Measurements from ENCODE around the gene ADAMTS17.

ADAMTS17 gene

DNA sequence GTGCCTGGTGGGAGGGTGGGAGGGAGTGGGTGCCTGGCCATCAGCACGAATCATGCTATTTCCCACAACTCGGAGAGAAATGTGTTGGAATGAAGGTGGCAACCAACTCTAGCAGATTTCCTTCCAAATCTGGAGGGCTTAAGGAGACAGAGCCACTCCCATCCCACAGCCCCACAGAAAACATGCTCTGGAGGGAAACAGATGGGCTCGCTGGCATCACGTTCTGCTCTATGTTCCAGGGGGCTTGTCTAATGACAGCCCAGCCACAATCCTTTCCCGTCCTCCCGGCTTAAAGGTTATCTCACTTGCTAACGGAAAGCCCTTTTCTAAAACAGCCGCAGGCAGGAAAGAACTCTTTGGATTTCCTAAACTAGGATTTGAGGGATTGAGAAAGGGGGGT, 65.3 kb downstream of the ADAMTS17 start:
- DNase-seq (ENCODE audit: low read depth) = no peak

DNA sequence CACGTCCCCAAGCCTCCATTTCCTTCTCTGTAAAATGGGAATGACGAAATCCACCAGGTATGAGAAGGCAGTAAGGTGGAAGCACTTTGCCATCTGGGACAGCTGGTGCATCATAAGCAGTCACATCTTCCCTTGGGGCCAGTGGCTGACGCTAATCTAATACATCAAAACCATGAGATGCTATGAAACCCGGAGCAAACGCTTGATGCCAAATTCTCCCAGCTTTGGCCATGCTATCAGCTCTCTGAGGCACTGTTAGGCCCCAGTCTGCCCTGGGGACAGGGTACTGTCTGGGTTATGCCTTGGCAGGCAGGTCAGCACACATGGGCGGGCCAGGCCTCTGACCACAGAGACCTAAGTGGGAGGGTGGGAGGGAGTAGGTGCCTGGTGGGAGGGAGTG, 66.1 kb downstream of the ADAMTS17 start:
- DNase-seq (ENCODE audit: low read depth) = no peak

DNA sequence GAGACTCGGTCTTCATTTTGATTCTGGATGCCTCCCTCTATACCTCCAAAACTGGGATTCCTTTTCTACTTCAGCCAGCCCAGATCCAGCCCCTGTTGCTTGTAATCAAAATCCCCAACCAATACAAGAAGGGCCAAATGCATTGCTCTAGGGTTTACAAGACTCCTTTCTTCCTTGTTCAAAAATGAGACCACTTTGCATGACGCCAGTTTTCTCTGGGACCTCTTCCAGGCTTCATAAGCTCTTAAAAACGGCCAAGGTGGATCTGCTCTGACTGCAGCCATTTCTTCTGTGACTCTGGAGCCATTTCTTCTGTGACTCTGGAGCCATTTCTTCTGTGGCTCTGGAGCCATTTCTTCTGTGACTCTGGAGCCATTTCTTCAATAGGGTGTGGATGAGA, 71.9 kb downstream of the ADAMTS17 start:
- DNase-seq (ENCODE audit: low read depth) = no peak

DNA sequence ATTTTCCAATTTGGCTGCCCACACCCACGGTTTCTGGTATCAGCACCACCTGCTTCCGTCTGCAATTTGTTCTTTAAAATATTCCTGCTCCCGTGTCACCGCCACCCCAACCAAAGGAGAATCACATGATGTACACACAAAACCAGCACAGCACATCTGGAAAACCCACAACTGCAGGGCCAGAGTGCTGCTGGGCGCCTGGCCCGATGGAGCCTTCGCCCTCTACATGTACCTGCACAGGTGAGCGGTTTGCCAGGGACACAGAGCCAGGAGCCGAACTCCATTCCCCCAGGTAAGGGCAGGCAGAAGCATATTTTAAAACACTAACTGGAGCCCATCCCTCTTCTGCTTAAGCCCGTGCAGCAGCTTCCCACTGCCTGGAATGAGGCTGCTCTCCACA, 75.6 kb downstream of the ADAMTS17 start:
- no peak for DNase-seq (ENCODE audit: low read depth)

DNA sequence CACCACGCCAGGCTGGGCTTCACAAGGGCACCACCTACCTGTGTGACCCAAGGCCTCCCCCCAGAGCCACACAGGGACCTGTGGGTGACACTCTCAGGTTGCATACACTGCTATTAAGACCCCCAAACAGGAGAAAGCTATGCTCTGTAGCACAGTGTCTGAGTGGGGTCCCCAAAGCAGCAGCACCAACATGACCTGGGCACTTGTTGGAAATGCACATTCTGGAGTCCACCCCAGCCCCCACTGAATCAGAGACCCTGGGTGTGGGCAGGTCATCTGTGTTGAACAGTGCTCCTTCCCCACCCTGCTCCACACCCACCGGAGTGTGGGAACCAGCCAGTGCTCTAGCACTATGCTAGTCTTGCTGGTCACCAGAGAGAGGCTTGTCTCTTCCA, 76.1 kb downstream of the ADAMTS17 start:
- DNase-seq (ENCODE audit: low read depth) = no peak

DNA sequence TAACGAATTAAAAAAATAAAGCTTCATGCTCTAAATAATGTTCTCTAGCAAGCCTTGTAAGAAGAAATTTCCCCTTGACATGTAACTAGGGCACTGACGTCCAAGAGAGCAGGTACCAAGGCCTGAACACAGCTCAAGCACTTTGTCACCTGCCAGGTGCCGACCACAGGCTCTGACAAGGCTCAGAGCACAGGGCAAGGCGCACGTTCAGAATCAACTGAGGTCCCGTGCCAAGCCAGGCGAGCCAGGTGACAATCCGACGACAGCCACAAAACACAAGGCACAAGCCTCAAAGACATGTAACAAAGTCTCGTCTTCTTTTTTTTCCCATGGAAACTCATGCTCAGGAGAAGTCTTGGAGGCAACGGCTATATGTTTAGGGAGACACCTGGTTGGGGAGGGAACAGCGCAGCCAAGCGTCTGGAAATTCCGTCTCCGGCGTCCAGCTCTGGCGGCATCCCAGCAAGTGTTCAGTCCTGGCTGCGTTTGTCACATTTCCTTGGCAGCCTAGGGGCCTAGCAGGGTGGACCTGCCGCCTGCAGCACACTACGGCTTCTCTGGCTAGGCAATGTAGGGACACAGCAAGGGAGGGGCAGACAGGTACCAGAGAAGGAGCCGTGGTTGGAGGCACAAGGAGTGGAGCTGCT, 76.7 kb downstream of the ADAMTS17 start:
- no peak for DNase-seq (ENCODE audit: low read depth)

DNA sequence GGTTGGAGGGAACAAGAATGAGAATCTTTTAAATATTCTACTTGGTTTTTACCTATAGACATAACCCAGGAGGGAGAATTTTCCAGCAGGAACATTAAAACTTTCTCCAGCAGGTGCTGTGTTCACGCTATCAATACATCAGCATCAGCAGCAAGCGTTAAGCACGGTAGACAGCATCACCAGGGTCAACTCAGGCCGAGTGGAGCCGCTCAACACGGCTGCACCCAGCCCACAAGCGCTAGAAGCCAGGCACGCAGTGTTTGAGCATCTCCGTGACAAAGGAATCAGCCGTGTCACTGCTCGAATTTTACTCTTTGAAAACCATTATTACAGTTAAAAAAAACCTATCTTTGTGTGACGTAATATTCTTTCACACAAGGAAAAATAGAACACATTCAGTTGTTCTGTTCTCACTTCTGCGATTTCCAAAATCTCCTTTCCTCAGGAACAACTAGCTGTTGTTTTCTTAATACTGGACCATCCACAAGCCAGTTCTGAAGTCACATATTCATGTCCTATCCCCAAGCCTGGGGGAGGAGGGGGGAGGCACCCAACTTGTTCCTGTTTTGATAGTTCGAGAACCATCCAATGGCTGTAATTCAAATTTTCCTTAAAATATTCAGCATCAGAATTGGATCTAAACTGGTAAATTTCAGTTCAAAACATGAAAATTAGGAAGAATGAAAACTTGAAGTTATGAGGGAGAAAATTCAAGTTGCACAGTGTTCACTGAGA, 77.9 kb downstream of the ADAMTS17 start:
- DNase-seq (ENCODE audit: low read depth) = no peak

DNA sequence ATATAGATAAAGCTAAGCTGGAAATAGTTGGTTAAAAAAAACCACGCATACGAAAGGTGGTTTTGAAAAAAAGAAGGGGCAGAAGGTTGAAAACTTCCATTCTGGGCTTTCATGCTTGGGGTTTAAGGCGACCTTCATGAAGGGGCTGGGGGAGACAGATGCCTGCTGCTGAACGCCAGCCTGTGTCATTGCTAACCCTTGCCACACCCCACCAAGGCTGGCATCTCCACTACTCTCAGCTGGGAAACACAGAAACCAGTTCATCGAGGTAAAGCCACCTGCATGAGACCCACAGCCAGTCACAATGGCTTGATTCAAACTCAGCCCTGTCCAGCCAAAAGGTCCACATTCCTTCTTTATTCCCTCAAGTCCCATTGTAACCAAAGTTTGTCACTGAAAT, 78.7 kb downstream of the ADAMTS17 start:
- no peak for DNase-seq (ENCODE audit: low read depth)

DNA sequence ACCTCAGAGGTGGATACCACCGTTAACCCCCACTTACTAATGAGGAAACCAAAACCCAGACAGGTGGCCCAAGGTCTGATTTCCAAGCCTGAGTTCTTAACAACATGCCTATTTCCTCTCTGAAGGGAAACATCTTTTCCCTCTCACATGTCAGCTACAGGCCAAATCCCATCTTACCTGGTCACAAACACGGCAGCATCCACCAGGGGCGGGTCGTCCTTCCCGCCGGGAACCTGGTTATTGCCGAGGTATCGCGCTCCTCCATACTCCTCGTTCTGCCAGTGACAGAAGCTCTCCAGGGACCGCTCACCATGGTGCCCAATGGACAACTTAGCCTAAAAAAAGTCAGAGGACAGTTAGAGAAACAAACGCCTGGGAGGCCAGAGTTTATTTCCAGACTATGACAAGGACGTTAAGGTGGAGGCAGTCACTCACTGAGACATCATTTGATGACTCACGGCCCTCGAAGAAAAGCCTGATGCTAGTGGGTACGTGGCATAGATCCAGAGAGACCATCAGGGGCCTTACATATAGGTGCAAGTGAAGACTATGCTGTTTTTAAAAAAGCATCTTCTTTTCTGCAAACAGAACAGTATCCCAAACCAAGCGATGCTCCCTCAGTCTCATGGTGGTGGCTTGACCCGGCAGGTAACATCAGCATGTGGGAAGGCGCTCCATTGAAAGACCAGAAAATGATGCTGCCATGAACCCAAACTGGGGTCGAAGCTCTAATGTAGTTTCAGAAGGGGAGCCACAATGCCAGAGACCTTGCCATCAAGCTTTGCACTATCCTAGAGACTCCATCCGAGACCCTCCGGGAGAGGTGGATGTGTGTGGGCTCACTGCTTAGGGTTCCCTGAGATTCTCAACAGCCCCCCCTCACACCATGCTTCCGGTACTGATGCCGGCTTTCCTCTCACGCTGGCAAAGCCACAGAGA, 80.2 kb downstream of the ADAMTS17 start:
- no peak for DNase-seq (ENCODE audit: low read depth)

DNA sequence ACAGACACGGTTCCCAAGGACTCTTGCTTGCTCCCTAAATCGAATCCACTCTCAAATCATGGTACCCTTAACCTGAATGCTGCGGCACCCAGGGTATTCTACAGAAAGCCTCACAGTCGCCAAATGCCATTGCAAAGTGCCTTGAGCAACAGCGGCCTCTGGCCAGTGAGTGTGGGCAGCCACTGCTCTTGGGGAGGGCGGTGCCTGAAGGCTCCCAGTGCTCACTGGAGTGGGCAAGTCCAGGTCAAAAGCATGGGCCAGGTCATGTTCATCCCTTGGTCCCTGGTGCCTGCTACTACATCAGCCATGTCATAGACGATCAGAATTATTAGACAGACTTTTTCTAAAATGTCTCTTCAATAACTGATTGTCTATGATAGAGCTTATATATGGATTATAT, 82.5 kb downstream of the ADAMTS17 start:
- no peak for DNase-seq (ENCODE audit: low read depth)

DNA sequence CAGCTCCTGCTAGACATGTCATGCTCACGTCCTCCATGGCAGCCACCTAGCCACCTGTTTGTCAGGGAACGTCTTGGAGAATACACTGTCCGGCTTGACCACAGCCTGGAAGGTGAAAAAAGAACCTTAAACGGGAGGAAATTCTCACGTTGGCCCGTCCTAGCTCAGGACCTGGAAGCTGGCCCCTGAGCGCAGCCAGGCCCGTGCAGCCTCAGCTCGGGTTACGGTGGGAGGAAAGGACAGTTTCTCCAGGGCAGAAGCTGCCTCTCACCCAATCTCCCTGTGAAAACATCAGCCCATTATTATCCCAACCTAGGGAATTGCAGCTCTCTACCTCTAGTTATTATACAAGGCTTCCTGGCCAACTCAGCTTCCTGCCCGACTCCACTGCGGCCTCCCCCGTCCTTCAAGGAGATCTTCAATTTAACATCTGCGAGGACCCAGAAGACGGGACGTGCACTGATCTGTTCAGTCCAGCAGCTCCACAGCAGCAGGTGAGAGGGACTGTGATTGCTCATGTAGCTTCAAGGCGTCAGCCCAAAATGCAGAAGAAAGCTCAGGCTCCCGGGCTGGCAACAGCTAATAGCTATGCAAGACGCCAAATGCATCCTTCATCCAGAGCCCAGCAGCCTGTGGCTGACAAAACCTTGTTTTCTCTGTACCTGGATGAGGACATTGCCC, 84.7 kb downstream of the ADAMTS17 start:
- no peak for DNase-seq (ENCODE audit: low read depth)

DNA sequence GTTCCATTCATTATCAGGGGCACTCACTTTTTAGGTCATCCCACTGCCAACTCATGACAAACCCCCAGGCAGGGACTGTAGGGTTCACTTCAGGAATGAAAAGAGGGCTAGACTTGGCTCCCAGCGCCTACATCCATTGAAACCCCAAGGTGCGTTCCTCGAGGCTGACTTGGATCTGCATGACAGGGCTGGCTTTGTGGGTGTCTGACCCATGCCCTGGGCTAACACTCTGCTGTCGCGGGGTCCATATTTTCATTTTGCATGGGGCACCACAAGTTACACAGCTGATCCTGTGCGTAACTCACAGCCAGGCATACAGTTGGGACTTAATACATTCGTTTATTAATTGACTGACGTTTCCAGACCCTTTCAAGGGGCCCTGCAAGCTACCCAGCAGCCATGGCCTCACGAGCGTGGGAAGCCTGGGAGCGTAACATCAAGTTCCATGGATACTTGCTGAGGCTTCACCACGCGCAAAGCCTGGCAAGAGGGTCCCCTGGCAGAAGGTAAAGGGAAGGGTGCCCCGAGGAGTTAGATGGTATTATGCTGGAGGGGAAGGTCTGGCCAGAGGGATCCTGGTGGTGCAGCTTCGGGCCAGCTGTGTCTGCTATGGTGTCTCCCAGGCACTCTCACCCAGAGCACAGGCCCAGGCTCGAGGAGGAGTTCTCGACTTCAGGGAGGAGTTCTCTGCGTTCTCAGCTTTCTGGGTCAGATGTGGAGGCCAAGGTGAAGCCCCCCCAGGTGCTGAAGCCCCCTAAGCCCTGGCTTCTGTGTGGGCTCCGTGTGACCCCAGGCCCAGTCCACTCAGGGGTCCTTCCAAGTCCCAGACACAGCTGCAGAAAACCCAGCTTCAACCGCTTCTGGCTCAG, 85.4 kb downstream of the ADAMTS17 start:
- DNase-seq (ENCODE audit: low read depth) = no peak

DNA sequence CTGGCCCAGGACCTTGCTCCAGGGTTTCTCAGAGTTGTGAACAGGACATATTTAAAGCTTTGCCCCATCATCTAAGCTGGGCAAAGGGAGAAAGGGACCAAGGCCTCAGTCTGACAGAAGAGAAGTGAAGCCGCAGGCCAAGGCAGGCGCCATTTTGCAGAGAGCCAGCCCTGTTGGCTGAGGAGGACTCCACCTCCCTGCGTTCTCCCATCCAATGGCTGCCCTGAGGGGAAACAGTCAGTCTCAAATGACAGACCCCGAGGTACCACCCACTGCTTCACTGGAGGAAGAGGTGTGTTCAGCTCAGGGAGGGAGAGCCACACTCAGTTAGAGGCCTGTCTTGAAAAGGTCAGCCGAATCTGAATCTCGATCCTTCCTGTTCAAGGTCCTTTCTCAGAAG, 86.1 kb downstream of the ADAMTS17 start:
- DNase-seq (ENCODE audit: low read depth) = no peak

DNA sequence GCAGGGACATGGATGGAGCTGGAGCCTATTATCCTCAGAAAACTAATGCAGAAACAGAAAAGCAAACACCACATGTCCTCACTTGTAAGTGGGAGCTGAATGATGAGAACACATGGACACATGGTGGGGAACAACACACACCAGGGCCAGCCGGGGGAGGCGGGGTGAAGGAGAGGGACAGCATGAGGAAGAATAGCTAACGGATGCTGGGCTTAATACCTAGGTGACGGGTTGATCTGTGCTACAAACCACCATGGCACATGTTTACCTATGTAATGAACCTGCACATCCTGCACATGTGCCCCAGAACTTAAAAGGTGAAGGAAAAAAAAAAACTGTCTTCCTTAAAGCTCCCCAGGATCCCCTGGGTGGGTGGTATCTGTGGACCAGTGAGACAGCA, 87.1 kb downstream of the ADAMTS17 start:
- DNase-seq (ENCODE audit: low read depth) = no peak

DNA sequence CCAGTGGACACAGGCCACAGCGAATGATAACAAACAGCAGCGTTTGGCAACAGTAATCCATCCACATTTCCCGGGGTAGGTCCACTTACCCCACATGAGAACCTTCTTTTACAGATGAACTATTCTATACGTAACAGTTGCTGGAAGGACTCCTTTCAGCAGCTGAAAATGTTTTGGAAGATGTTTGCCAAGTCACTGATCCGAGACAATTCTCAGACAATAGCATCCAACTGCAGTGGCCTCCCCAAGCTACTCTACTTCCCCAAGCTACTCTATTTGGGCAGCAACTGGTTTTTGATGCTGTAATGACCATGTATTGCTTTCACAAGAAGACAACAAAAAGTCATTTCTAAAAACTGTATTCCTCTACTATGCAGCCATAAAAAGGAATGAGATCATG, 87.5 kb downstream of the ADAMTS17 start:
- DNase-seq (ENCODE audit: low read depth) = no peak

DNA sequence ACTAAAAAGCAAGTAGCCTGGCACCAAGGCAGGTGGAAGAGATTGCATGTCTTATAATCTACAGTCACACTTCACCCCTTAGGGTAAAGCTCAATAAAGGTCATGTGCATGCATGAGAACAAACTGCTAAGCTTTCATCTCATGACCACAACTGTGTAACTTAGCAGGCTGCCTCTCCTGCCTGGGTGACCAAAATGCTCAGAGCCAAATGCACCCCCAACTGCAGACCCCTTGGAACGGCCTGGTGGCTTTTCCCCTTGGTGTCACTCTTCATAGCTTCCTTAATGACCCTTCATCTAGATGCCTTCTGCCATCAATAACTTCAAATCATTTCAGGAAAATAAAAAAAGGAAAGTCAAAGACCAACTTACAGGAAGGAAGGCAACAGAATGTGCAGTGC, 88.1 kb downstream of the ADAMTS17 start:
- no peak for DNase-seq (ENCODE audit: low read depth)

DNA sequence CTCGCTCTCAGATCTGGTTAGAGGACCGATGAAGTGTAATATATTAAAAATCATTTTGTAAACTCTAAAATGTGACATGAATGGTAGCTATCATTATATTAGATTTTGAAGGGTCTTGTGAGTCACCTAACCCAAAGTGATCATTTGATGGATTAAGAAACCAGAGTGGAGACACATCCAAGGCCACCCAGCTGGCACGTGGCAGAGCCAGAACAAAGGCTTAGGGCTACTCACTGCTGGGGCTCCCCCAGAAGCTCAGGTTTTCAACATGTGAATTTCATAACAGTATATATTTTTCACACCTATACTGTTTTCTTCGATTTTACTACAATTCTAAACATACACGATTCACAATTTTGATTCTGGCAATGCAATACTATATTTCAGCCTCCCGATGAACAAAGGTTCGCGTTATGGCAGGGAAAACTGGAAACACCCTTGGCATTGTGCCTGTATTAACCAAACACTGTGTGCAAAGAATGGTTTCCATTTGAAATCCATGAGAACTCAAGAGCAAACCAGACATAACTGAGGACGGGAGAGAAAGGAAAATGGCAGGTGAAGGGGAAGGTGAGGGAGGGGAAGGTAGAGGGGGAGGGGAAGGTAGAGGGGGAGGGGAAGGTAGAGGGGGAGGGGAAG, 88.9 kb downstream of the ADAMTS17 start:
- no peak for DNase-seq (ENCODE audit: low read depth)

DNA sequence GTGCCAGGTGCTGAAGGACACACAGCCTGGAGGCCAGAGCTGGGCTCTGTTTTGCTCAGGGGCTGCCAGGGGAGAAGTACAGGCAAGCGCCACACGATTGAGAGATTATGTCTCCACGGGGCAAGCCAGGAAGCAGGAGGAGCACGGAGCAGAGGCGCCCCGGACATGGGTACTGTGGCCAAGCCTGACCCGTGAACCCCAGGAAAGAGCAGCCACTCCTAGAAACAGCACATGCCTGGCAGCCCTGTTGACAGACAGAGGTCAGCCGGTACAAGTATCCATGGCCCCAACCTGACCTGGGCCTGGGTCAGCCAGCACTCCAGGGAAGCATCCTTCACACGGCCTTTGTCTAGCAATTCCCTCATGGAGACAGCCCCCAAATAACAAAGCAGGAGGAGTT, 89.4 kb downstream of the ADAMTS17 start:
- no peak for DNase-seq (ENCODE audit: low read depth)

DNA sequence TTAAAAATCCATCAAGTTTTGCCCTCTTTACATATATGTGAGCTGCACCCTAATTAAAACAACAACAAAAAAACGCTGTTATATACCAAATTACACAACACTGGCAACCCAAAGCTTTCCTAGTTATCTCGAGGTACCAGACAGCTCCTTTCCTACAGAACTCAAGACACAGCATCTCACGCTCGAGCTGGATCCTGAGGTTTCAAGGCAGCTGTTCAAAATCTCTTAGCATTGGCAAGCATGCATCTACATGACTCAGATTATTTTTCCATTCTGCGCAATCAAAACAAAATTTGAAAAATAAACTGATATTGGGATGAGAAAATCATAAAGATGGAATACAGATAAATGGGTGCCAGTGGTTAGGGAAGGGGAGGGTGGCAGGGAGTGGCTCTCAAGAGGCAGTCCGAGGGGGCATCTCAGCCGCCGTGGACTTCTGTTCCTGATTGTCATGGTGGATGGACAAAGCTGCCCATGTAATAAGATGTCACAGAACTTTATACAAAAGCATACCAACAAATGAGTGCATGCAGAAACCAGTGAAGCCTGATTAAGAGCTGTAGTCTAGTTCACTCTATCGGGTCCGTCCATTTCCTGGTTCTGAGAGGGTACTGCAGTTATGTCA, 91.5 kb downstream of the ADAMTS17 start:
- DNase-seq (ENCODE audit: low read depth) = no peak

DNA sequence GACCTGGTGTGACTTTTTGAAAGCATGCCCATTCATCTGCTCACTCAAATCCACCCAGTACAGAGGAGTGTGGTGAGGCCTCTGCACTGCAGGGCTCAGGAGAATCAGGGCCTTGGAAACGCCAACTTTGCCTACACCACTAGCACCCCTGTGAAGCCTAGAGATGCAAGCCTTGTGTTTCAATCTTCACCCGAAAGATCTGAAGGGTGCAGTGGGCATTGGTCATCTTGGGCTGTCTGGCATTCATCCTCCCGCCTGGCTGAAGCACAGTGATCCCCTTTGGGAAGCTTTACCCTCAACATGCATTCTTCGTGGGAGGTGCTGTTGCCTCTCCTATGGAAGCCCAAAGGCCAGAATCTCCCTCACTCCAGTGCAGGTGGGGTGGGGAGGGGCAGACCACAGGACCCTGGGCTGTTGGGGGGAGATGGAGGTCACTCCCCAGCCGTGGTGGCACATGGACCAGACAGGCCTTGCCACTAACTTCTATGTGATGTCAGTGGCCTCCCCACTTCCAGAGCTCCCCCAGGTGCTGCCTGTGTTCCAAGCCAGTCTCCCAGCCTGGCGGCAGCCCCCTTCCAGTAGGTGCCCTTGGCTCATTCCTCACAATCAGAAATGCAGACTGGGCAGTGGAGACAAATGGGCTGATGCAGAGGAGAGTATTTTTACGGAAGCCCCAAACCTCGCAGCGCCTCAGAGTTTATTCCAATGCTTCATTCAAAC, 92.5 kb downstream of the ADAMTS17 start:
- no peak for DNase-seq (ENCODE audit: low read depth)

Data from activated T-helper 9 cell treated with anti-CD3 and anti-CD28 coated beads, Interleukin-2, amount 50 U/mL, for 16 hours (primary cell).